Smooth muscle cell (in vitro differentiated cells): Measurements from ENCODE around the gene RABAC1. TPM values are rescaled to one million over a fixed set of nuclear protein-coding genes. Genes with fewer than 3 reads are reported as not detected.

Experiments
- DNase-seq: peaks from one replicate; lab custom pipeline; 2025; ENCODE audit not compliant: unreplicated experiment; lab: John Stamatoyannopoulos, UW
- H2AFZ ChIP-seq: fragments of 200-600 bp; sonication (generic); 2 replicates; pipeline ENCODE4 v1.6.0; 2016; ENCODE audit warnings: antibody characterized with exemption, low read depth, mild to moderate bottlenecking
- H3F3A ChIP-seq: fragments of 200-600 bp; sonication (generic); 2 replicates; pipeline ENCODE4 v1.6.0; 2017; ENCODE audit warnings: antibody characterized with exemption, low read depth
- H3K27ac ChIP-seq: fragments of 200-600 bp; sonication (generic); 2 replicates; pipeline ENCODE4 v1.5.1; 2016; ENCODE audit warnings: low read depth, mild to moderate bottlenecking
- H3K27me3 ChIP-seq: fragments of 200-600 bp; sonication (generic); 2 replicates; pipeline ENCODE4 v1.6.1; 2016; ENCODE audit warnings: low read depth, mild to moderate bottlenecking
- H3K36me3 ChIP-seq: fragments of 200-600 bp; sonication (generic); 2 replicates; pipeline ENCODE4 v1.5.1; 2016; ENCODE audit warnings: low read depth
- H3K4me1 ChIP-seq: fragments of 200-600 bp; sonication (generic); 2 replicates; pipeline ENCODE4 v1.5.1; 2016; ENCODE audit warnings: low read depth
- H3K4me2 ChIP-seq: fragments of 200-600 bp; sonication (generic); 2 replicates; pipeline ENCODE4 v1.6.0; 2016; ENCODE audit warnings: mild to moderate bottlenecking
- H3K4me3 ChIP-seq: fragments of 200-600 bp; sonication (generic); 2 replicates; pipeline ENCODE4 v1.5.1; 2016; ENCODE audit warnings: mild to moderate bottlenecking
- H3K79me2 ChIP-seq: fragments of 200-600 bp; sonication (generic); 2 replicates; pipeline ENCODE4 v1.6.0; 2016; ENCODE audit warnings: low read depth, mild to moderate bottlenecking
- H3K9ac ChIP-seq: fragments of 200-600 bp; sonication (generic); 2 replicates; pipeline ENCODE4 v1.6.0; 2016; ENCODE audit warnings: low read depth
- H3K9me3 ChIP-seq: fragments of 200-600 bp; sonication (generic); replicated peaks from 2 replicates; pipeline ENCODE4 v1.5.1; 2016; ENCODE audit warnings: low read depth
- H4K20me1 ChIP-seq: fragments of 200-600 bp; sonication (generic); 2 replicates; pipeline ENCODE4 v1.6.0; 2016; ENCODE audit warnings: low read depth
- CTCF ChIP-seq: fragments of 200-600 bp; sonication (generic); IDR thresholded peaks from 2 replicates; pipeline ENCODE4 v1.5.1; 2017; ENCODE audit warnings: borderline replicate concordance, mild to moderate bottlenecking, antibody characterized with exemption; ENCODE audit not compliant: insufficient read depth, poor library complexity, severe bottlenecking
- WGBS: methylation state at CpG from one replicate; pipeline ENCODE4 v1.1.7; 2016; ENCODE audit warnings: low lambda C conversion rate; 5-methylcytosine and 5-hydroxymethylcytosine counted together
- polyA plus RNA-seq: library from polyadenylated mRNA; unstranded; fragments of >200 nt; fragmentation: Nextera tagmentation; extraction: Ambion mirVana; gene quantifications from 2 replicates; pipeline ENCODE4 v1.2.1, GENCODE V29; 2016
- total RNA-seq: library from RNA; depleted of rRNA; stranded (reverse); fragments of >200 nt; gene quantifications from 2 replicates; pipeline ENCODE4 v1.2.3, GENCODE V29; 2014

The RABAC1 gene
- total and polyA plus RNA-seq, 2 experiments from 2014 or later, result 304 to 581 TPM

- H3K4me3 ChIP-seq, result no peak overlapping the region
- H3K79me2 ChIP-seq, result no peaks in the 10 kb centered on the region
- H2AFZ ChIP-seq, result no peak overlapping the region
- peaks cover 4% of the 10 kb centered on the region for H3K4me1 ChIP-seq
- no peaks in the 10 kb centered on the region for H4K20me1 ChIP-seq
- peaks cover 86% of the 10 kb centered on the region for H3K27me3 ChIP-seq
- 6% methylated on average over 31 of the region's 64 CpGs for WGBS
- TF ChIP-seq CTCF, result peak; percentile 74
- H3K9ac ChIP-seq, result no peak overlapping the region
- H3K9me3 ChIP-seq, result no peaks in the 10 kb centered on the region
- no peaks in the 10 kb centered on the region for H3K36me3 ChIP-seq
- H3K27ac ChIP-seq, result no peak overlapping the region
- H3K4me2 ChIP-seq, result peak overlapping the region; percentile 80
- DNase-seq, result peak; percentile 9
- H3F3A ChIP-seq, result no peaks in the 10 kb centered on the region
Measured at GRCh38 chr19:41998246-41999020, 39.3 kb upstream of the RABAC1 start.

- no peaks in the 10 kb centered on the region for H3K79me2 ChIP-seq
- no peaks in the 10 kb centered on the region for H3F3A ChIP-seq
- H3K27me3 ChIP-seq, result peaks cover 87% of the 10 kb centered on the region
- H3K36me3 ChIP-seq, result no peaks in the 10 kb centered on the region
- DNase-seq, result no peak
- H3K9me3 ChIP-seq, result no peaks in the 10 kb centered on the region
- H3K4me3 ChIP-seq, result no peak overlapping the region
- H3K4me2 ChIP-seq, result no peak overlapping the region
- no peak overlapping the region for H3K9ac ChIP-seq
- H3K4me1 ChIP-seq, result peaks cover 4% of the 10 kb centered on the region
- no peak for TF ChIP-seq CTCF
- H3K27ac ChIP-seq, result no peak overlapping the region
- H2AFZ ChIP-seq, result no peak overlapping the region
- 19% methylated on average over 7 of the region's 14 CpGs for WGBS
- H4K20me1 ChIP-seq, result no peaks in the 10 kb centered on the region
Measured at GRCh38 chr19:41997851-41998229, 38.7 kb upstream of the RABAC1 start.

GRCh38 chr19:41997121-41997850 lies 38.2 kb upstream of the RABAC1 start:
- WGBS, result 5% methylated on average over 18 of the region's 35 CpGs
- H3K4me1 ChIP-seq, result peaks cover 4% of the 10 kb centered on the region
- H3K27ac ChIP-seq, result no peak overlapping the region
- H3K36me3 ChIP-seq, result no peaks in the 10 kb centered on the region
- no peaks in the 10 kb centered on the region for H3F3A ChIP-seq
- no peak overlapping the region for H2AFZ ChIP-seq
- H3K27me3 ChIP-seq, result peaks cover 87% of the 10 kb centered on the region
- no peak for TF ChIP-seq CTCF
- peak overlapping the region; percentile 66 for H3K4me2 ChIP-seq
- H3K79me2 ChIP-seq, result no peaks in the 10 kb centered on the region
- no peaks in the 10 kb centered on the region for H4K20me1 ChIP-seq
- H3K4me3 ChIP-seq, result no peak overlapping the region
- no peaks in the 10 kb centered on the region for H3K9me3 ChIP-seq
- DNase-seq, result peak; percentile 28
- H3K9ac ChIP-seq, result no peak overlapping the region
